Esophagus squamous epithelium (tissue), 4 donors: ENCODE results near the gene CCDC73.

Source experiments
- CTCF ChIP-seq, 6 experiments: fragments of 450-650 bp in 4 of 6; fragments of 200-600 bp in 2 of 6; sonication (generic) in 2 of 6; IDR thresholded peaks; one replicate each; pipeline ENCODE4 v1.5.1; 2016 to 2019; ENCODE audit warnings: antibody characterized with exemption in 6 of 6, mild to moderate bottlenecking in 4 of 6, moderate library complexity in 4 of 6
- POLR2A ChIP-seq, 4 donors: fragments of 450-650 bp; IDR thresholded peaks; one replicate each; pipeline ENCODE4 v1.6.1; 2017; ENCODE audit warnings: antibody characterized with exemption in 4 of 4, mild to moderate bottlenecking in 4 of 4, moderate library complexity in 3 of 4

DNA sequence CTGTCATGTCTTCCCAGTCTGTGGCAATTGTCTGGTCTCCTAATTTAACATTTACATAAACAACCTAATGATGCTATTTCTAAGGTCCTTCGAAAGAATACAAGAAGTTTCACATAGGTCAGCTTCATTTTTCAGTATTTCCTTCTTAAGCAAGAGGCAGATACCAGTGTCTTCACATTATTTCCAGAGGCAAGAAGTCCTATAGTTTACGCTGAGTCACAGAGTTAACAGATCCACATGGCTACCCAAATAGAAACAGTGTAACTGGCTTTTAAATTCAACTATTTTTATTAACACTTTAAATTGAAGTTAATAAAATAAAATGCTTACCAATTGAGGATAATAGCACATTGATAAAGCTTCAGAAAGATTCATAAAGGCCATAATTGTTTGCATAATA, 46.1 kb upstream of the CCDC73 start:
- TF ChIP-seq POLR2A (IDR thresholded peaks at IDR 0.05) (no peak), CTCF (IDR thresholded peaks at IDR 0.05) (no peak)
